ENCODE data around the gene UBN1.

UBN1 gene

DNA sequence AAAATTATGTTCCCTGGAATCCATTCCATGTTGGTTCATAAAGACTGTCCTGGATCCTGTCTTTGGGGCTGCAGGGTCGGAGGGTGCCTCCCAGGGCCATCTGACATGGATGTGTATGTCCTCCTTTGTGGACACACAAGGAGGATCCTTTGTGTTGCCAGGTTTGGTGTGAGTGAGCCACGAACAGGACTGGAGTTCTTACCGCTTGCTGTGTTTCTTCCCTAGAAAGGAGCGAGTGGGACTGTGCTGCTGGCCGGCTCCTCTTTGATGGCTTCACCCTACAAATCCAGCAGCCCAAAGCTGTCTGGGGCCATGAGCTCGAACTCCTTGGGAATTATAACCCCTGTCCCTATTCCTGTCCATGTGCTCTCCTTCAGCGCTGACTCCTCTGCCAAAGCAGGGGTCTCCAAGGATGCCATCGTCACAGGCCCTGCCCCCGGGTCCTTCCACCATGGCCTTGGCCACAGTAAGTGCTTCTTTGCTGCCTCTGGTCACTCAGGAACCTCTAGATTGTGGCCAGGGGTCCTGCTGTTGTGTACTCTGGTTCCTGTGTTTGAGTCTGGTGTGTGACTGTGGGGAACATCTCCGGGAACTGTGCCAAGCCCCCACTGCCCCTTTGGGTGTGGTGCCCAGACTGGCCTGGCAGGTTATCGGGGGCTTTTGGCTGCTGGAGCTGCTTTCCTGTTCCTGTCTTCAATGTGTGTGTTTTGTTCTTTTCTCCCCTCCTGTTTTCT is 29.5 kb downstream of the UBN1 start:
- TF ChIP-seq, protein P1, sequence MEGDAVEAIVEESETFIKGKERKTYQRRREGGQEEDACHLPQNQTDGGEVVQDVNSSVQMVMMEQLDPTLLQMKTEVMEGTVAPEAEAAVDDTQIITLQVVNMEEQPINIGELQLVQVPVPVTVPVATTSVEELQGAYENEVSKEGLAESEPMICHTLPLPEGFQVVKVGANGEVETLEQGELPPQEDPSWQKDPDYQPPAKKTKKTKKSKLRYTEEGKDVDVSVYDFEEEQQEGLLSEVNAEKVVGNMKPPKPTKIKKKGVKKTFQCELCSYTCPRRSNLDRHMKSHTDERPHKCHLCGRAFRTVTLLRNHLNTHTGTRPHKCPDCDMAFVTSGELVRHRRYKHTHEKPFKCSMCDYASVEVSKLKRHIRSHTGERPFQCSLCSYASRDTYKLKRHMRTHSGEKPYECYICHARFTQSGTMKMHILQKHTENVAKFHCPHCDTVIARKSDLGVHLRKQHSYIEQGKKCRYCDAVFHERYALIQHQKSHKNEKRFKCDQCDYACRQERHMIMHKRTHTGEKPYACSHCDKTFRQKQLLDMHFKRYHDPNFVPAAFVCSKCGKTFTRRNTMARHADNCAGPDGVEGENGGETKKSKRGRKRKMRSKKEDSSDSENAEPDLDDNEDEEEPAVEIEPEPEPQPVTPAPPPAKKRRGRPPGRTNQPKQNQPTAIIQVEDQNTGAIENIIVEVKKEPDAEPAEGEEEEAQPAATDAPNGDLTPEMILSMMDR (conservative IDR thresholded peaks at IDR 0.05; ENCODE audit: low read depth, low read length) = no peak
- no peak overlapping the region for H3K4me3 ChIP-seq (ENCODE audit: low read length)
- no peak for DNase-seq (ENCODE audit: low read depth)

DNA sequence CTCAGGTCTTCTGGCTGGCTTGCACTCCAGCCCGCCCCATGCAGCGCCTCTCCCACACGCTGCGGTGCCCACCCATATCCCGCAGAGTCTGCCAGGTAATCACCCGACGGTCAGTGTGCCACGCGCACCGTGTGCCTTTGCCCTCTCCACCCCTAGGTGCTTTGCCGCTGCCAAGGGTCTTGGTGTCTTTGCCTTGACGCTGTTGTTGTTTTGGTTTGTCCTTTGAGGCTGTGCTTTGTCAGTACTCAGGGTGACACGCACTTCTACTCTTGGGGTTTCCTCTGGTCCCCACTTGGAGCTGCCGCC is 30.1 kb downstream of the UBN1 start:
- DNase-seq (ENCODE audit: low read depth) = no peak
- TF ChIP-seq, protein P1 (conservative IDR thresholded peaks at IDR 0.05; ENCODE audit: low read depth, low read length) = no peak
- H3K4me3 ChIP-seq (ENCODE audit: low read length) = no peak overlapping the region

DNA sequence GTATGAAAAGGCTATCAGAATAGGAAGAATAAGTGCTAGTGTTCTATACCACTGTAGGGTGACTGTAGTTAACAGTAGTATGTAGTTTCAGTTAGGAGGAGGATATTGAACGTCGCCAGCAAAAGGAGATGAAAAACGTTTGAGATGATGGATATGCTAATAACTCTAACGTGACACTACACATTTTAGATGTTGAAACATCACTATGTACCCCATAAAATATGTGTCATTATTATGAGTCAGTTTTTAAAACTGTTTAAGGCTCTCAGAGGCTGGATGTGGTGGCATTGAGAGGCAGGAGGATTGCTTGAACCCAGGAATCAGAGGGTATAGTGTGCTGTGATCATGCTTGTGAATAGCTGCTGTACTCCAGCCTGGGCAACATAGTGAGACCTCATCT is 31.8 kb downstream of the UBN1 start:
- TF ChIP-seq, protein P1 (conservative IDR thresholded peaks at IDR 0.05; ENCODE audit: low read depth, low read length) = no peak
- no peak overlapping the region for H3K4me3 ChIP-seq (ENCODE audit: low read length)
- DNase-seq (ENCODE audit: low read depth) = no peak

DNA sequence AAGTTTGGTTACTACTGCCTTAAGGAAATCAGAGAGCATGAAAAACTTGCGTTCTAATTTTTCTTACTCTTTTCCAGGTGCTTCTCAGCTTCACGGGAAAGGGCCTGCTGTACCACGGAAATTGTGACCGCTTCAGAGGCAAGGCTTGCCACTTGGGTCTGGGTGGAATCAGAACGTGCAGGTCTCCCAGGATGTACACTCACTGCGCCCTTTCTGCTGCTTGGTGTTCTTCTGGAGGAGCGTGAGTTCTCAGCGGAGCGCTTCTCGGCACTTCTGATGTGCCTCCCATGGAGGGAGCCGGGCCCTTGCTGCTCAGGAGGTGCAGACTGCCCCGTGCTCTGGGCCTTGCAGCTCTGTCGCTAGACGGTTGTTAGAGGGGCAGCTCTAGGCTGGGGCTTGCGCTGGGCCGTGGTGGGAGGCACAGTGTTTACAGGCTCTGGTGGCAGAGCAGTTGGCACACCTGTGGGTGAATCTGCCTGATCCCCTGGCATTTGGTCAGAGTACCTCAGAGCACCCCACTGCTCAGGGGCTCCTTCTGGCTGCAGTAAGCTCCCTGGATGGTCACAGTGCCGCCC is 32.8 kb downstream of the UBN1 start:
- no peak for DNase-seq (ENCODE audit: low read depth)
- TF ChIP-seq, protein P1 (conservative IDR thresholded peaks at IDR 0.05; ENCODE audit: low read depth, low read length) = no peak
- H3K4me3 ChIP-seq (ENCODE audit: low read length) = no peak overlapping the region

DNA sequence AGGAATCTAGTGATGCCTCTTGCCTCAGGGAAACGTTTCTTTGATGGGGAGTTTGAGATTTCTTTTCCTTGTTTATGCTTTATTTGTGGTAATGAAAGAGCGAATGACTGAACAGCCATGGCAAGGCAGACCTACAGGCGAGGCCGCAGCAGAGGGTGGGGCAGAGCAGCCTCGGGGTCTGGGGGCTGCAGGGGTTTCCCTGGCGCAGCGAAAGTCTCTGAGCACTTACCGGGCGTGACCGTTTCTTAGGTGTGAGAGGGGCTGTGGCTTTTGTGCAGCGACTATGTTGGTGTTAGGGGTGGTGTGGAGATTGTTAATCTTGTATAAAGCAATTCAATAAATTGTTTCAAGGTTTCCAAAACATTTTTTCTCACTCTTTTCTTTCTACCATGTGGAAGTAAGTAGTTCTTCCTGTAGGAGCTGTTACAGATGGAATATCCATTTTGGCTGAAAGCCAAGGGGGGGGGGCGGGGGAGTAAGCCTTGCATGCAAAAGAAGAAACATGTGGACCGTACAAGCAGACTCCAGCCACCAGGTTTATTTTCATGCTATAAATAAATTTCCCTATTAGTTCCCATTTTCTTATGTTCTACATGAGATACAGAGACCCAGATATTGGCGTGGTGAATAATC is 34.8 kb downstream of the UBN1 start:
- TF ChIP-seq, protein P1 (conservative IDR thresholded peaks at IDR 0.05; ENCODE audit: low read depth, low read length) = no peak
- no peak for DNase-seq (ENCODE audit: low read depth)
- H3K4me3 ChIP-seq (ENCODE audit: low read length) = no peak overlapping the region

DNA sequence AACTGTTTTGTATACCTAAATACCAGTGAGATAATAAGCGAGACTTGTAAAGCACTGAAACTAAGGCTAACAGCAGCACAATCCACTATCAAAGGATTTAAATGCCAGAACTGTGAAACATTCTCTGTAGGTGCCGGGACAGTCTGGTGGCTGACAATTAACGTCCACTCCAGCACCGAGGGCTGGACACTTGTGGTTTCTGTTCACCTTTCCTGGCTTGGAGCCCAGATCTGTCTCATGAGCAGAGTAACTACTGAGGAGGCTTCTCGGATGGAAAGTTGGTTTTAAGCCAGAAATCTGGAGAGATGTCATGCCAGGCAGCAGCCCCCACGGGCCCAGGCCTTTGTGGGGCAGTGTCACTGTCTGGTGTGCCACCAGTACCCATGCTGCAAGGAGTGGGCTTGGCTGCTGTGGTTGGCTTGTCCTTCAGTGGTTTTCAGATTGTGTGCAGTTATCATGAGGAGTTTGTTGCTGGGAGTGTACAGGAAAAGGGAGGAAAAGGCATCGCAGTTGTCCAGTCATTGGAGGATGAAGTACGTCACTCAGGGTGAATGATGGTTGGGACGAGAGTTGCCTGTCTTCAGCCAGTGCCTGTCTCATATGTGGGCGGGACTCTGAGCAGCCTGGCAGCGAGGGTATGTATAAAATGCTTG is 35.5 kb downstream of the UBN1 start:
- DNase-seq (ENCODE audit: low read depth) = peak; percentile 77
- H3K4me3 ChIP-seq (ENCODE audit: low read length) = no peak overlapping the region
- TF ChIP-seq, protein P1 (conservative IDR thresholded peaks at IDR 0.05; ENCODE audit: low read depth, low read length) = no peak

All from retinal pigment epithelial cell (primary cell).